Measurements from ENCODE around the gene TRIO.

The TRIO gene

DNA sequence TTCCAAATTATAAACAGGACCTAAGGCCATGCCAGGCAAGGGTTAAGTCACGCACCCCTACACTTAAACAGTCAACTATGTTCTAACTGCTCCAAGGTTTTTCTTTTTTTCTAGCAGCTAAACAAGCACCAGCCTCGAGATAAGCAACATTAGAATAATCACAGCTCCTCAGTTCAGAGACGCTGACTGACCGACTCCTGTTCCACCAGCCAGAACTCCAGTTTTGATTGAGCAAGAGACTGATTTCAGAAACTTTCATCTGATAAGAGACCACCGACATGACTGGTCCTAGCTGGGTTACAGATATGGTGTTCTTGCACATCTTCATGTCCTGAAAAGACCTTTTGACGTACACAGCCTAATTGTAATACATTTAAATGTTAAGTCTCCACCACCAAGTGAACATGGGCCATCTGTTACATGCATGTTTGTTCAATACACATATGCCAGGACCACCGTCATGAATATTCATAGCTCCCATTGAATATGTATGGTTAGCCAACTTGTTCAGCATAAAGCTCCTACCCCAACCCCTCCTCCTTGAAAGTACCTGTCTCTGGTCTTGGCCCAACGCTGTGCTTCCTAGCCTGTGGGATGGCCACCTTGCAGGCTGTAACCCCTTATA, 414.8 kb downstream of the TRIO start:
- TF ChIP-seq CTCF (conservative IDR thresholded peaks at IDR 0.05; ENCODE audit: low read depth): no peak
- no peak for DNase-seq (ENCODE audit: low spot score)
- H3K27ac ChIP-seq: no peak overlapping the region
- POLR2A ChIA-PET (ENCODE audit: low non-redundant PET): interaction anchor here (0.6 kb wide), 1 partner anchor 23 kb away, joined by 5 read pairs; no protein-coding TSS in a partner anchor
- CTCF ChIA-PET: no interaction called here

Data from RWPE1 (cell line).